SH-SY5Y (cell line): ENCODE data around the gene SIGLEC15.

Source experiments
- GATA2 ChIP-seq: IDR thresholded peaks from 2 replicates; pipeline ENCODE4 v1.6.1; 2011; ENCODE audit warnings: mild to moderate bottlenecking, low read depth, low read length
- GATA3 ChIP-seq: IDR thresholded peaks from 2 replicates; pipeline ENCODE4 v1.6.1; 2011; ENCODE audit warnings: low read depth, mild to moderate bottlenecking, low read length, moderate library complexity

SIGLEC15 gene

GRCh38 chr18:45825258-45826044 is at the start of gene SIGLEC15:
Gene SIGLEC15, plus strand, starts transcription at chr18:45825675. Its CDS starts 54 bp downstream, at chr18:45825729.
- TF ChIP-seq GATA3 = no peak
- no peak for TF ChIP-seq GATA2

- TF ChIP-seq GATA2 (no peak), GATA3 (no peak)
These were observed 49.7 kb upstream of the SIGLEC15 start for GRCh38 chr18:45775743-45776142.

- TF ChIP-seq GATA2 (no peak), GATA3 (no peak)
These were observed 48.1 kb upstream of the SIGLEC15 start for GRCh38 chr18:45777393-45777792.

- no peak for TF ChIP-seq GATA2
- no peak for TF ChIP-seq GATA3
These were observed 44.9 kb upstream of the SIGLEC15 start for GRCh38 chr18:45780568-45780967.

- TF ChIP-seq GATA3 (no peak), GATA2 (no peak)
These were observed 42.8 kb upstream of the SIGLEC15 start for GRCh38 chr18:45782662-45783061.

- no peak for TF ChIP-seq GATA3
- TF ChIP-seq GATA2 = no peak
These were observed 42.1 kb upstream of the SIGLEC15 start for GRCh38 chr18:45783097-45784075.

GRCh38 chr18:45785134-45785533 is 40.3 kb upstream of the SIGLEC15 start:
- TF ChIP-seq GATA3 (no peak), GATA2 (no peak)

- TF ChIP-seq GATA3 = no peak
- TF ChIP-seq GATA2 = no peak
These were observed 38.5 kb upstream of the SIGLEC15 start for GRCh38 chr18:45786941-45787340.

- TF ChIP-seq GATA3 (no peak), GATA2 (no peak)
These were observed 38.1 kb upstream of the SIGLEC15 start for GRCh38 chr18:45787346-45787745.

- no peak for TF ChIP-seq GATA3
- no peak for TF ChIP-seq GATA2
These were observed 36.6 kb upstream of the SIGLEC15 start for GRCh38 chr18:45788861-45789260.

GRCh38 chr18:45792506-45793263 is 32.8 kb upstream of the SIGLEC15 start:
- no peak for TF ChIP-seq GATA2
- no peak for TF ChIP-seq GATA3

- TF ChIP-seq GATA3 (no peak), GATA2 (no peak)
These were observed 32.1 kb upstream of the SIGLEC15 start for GRCh38 chr18:45793264-45793965.

GRCh38 chr18:45801416-45802004 is 24.0 kb upstream of the SIGLEC15 start:
- no peak for TF ChIP-seq GATA3
- no peak for TF ChIP-seq GATA2
